Stimulated activated CD4-positive, alpha-beta T cell treated with anti-CD3 and anti-CD28 coated beads, Interleukin-4, amount 100 ng/mL, for 4 hours (primary cell): ENCODE measurements around the gene ZFTA.
A peak's percentile ranks its signal among the peaks of the same experiment; 100 is the strongest.

Source experiments
- DNase-seq, 2 experiments: peaks; one replicate each; pipeline ENCODE4 v3.0.0-alpha.2; 2020

The ZFTA gene

GRCh38 chr11:63745304-63746170 lies 23.0 kb downstream of the ZFTA start:
- DNase-seq = no peak

- DNase-seq = peak; percentile 48 to 58
Observed at GRCh38 chr11:63738720-63739360, 29.7 kb downstream of the ZFTA start.

- DNase-seq = no peak
Observed at GRCh38 chr11:63737718-63738117, 30.9 kb downstream of the ZFTA start.

GRCh38 chr11:63736864-63737263 lies 31.7 kb downstream of the ZFTA start:
- no peak for DNase-seq

- DNase-seq = no peak
Observed at GRCh38 chr11:63729326-63729725, 39.2 kb downstream of the ZFTA start.

- DNase-seq = no peak
Observed at GRCh38 chr11:63720611-63721010, 48.0 kb downstream of the ZFTA start.

GRCh38 chr11:63719987-63720386 lies 48.6 kb downstream of the ZFTA start:
- DNase-seq = no peak

- no peak for DNase-seq
Observed at GRCh38 chr11:63719001-63719400, 49.6 kb downstream of the ZFTA start.
